ENCODE data around the gene TSC2.
"Not testable (repeated sequence)": the region's sequence is repeated elsewhere in the genome, so short reads cannot be mapped to it uniquely, and the experiment has no call there.

TSC2 gene

GRCh38 chr16:2102471-2102870, 54.7 kb downstream of the TSC2 start:
- Histone ChIP-seq H3K27ac (ENCODE audit: low read length) (no peak overlapping the region), H3K4me2 (ENCODE audit: low read length) (no peak overlapping the region), H3K4me3 (ENCODE audit: low read length) (no peak overlapping the region), H2AFZ (ENCODE audit: low read depth, low read length) (no peak overlapping the region), H3K27me3 (ENCODE audit: low read depth, low read length) (no peaks in the 10 kb centered on the region), H4K20me1 (ENCODE audit: insufficient read depth, low read length) (no peaks in the 10 kb centered on the region), H3K4me1 (ENCODE audit: low read length) (no peaks in the 10 kb centered on the region), H3K9ac (ENCODE audit: low read length) (no peak overlapping the region), H3K36me3 (replicated peaks; ENCODE audit: low read depth, low read length) (no peaks in the 10 kb centered on the region), H3K9me3 (ENCODE audit: insufficient read depth, low read length) (no peaks in the 10 kb centered on the region), H3K79me2 (ENCODE audit: low read length) (no peaks in the 10 kb centered on the region)
- no peak for TF ChIP-seq EZH2phosphoT487 (IDR thresholded peaks at IDR 0.05; ENCODE audit: low read depth)
- no peak for TF ChIP-seq CTCF (IDR thresholded peaks at IDR 0.05; ENCODE audit: low read depth, low read length)

- not testable (repeated sequence) for H3K27ac ChIP-seq (ENCODE audit: low read length); H3K27me3 ChIP-seq (ENCODE audit: low read depth, low read length); H3K9ac ChIP-seq (ENCODE audit: low read length); H3K4me3 ChIP-seq (ENCODE audit: low read length); H3K9me3 ChIP-seq (ENCODE audit: insufficient read depth, low read length); H3K36me3 ChIP-seq (replicated peaks; ENCODE audit: low read depth, low read length); H3K79me2 ChIP-seq (ENCODE audit: low read length); H3K4me2 ChIP-seq (ENCODE audit: low read length); H3K4me1 ChIP-seq (ENCODE audit: low read length); H4K20me1 ChIP-seq (ENCODE audit: insufficient read depth, low read length); H2AFZ ChIP-seq (ENCODE audit: low read depth, low read length)
Observed at GRCh38 chr16:2104464-2104863, 56.7 kb downstream of the TSC2 start.

GRCh38 chr16:2105291-2105690, 57.5 kb downstream of the TSC2 start:
- not testable (repeated sequence) for H3K9ac ChIP-seq (ENCODE audit: low read length); H3K79me2 ChIP-seq (ENCODE audit: low read length); H3K4me2 ChIP-seq (ENCODE audit: low read length); H3K4me1 ChIP-seq (ENCODE audit: low read length); H3K9me3 ChIP-seq (ENCODE audit: insufficient read depth, low read length); H3K27ac ChIP-seq (ENCODE audit: low read length); H2AFZ ChIP-seq (ENCODE audit: low read depth, low read length); H3K36me3 ChIP-seq (replicated peaks; ENCODE audit: low read depth, low read length); H3K4me3 ChIP-seq (ENCODE audit: low read length); H3K27me3 ChIP-seq (ENCODE audit: low read depth, low read length); H4K20me1 ChIP-seq (ENCODE audit: insufficient read depth, low read length)

GRCh38 chr16:2105769-2106168, 58.0 kb downstream of the TSC2 start:
- not testable (repeated sequence) for H3K79me2 ChIP-seq (ENCODE audit: low read length); H3K4me3 ChIP-seq (ENCODE audit: low read length); H3K27me3 ChIP-seq (ENCODE audit: low read depth, low read length); H2AFZ ChIP-seq (ENCODE audit: low read depth, low read length); H3K4me2 ChIP-seq (ENCODE audit: low read length); H3K9me3 ChIP-seq (ENCODE audit: insufficient read depth, low read length); H4K20me1 ChIP-seq (ENCODE audit: insufficient read depth, low read length); H3K4me1 ChIP-seq (ENCODE audit: low read length); H3K36me3 ChIP-seq (replicated peaks; ENCODE audit: low read depth, low read length); H3K9ac ChIP-seq (ENCODE audit: low read length); H3K27ac ChIP-seq (ENCODE audit: low read length)

- H3K9ac ChIP-seq (ENCODE audit: low read length); H4K20me1 ChIP-seq (ENCODE audit: insufficient read depth, low read length); H3K79me2 ChIP-seq (ENCODE audit: low read length); H3K27ac ChIP-seq (ENCODE audit: low read length); H2AFZ ChIP-seq (ENCODE audit: low read depth, low read length); H3K9me3 ChIP-seq (ENCODE audit: insufficient read depth, low read length); H3K4me1 ChIP-seq (ENCODE audit: low read length); H3K36me3 ChIP-seq (replicated peaks; ENCODE audit: low read depth, low read length); H3K27me3 ChIP-seq (ENCODE audit: low read depth, low read length); H3K4me3 ChIP-seq (ENCODE audit: low read length); H3K4me2 ChIP-seq (ENCODE audit: low read length): not testable (repeated sequence)
Observed at GRCh38 chr16:2106211-2106610, 58.4 kb downstream of the TSC2 start.

GRCh38 chr16:2107121-2107790, 59.5 kb downstream of the TSC2 start:
- H3K9me3 ChIP-seq (ENCODE audit: insufficient read depth, low read length); H3K4me1 ChIP-seq (ENCODE audit: low read length); H3K36me3 ChIP-seq (replicated peaks; ENCODE audit: low read depth, low read length); H2AFZ ChIP-seq (ENCODE audit: low read depth, low read length); H3K79me2 ChIP-seq (ENCODE audit: low read length); H3K4me3 ChIP-seq (ENCODE audit: low read length); H3K27ac ChIP-seq (ENCODE audit: low read length); H3K9ac ChIP-seq (ENCODE audit: low read length); H3K27me3 ChIP-seq (ENCODE audit: low read depth, low read length); H3K4me2 ChIP-seq (ENCODE audit: low read length); H4K20me1 ChIP-seq (ENCODE audit: insufficient read depth, low read length): not testable (repeated sequence)

GRCh38 chr16:2107791-2108125, 60.0 kb downstream of the TSC2 start:
- H3K79me2 ChIP-seq (ENCODE audit: low read length); H3K9me3 ChIP-seq (ENCODE audit: insufficient read depth, low read length); H4K20me1 ChIP-seq (ENCODE audit: insufficient read depth, low read length); H3K27ac ChIP-seq (ENCODE audit: low read length); H3K4me2 ChIP-seq (ENCODE audit: low read length); H3K4me1 ChIP-seq (ENCODE audit: low read length); H3K36me3 ChIP-seq (replicated peaks; ENCODE audit: low read depth, low read length); H3K9ac ChIP-seq (ENCODE audit: low read length); H3K27me3 ChIP-seq (ENCODE audit: low read depth, low read length); H3K4me3 ChIP-seq (ENCODE audit: low read length); H2AFZ ChIP-seq (ENCODE audit: low read depth, low read length): not testable (repeated sequence)

- H3K4me3 ChIP-seq (ENCODE audit: low read length); H3K4me2 ChIP-seq (ENCODE audit: low read length); H2AFZ ChIP-seq (ENCODE audit: low read depth, low read length); H4K20me1 ChIP-seq (ENCODE audit: insufficient read depth, low read length); H3K9me3 ChIP-seq (ENCODE audit: insufficient read depth, low read length); H3K27me3 ChIP-seq (ENCODE audit: low read depth, low read length); H3K4me1 ChIP-seq (ENCODE audit: low read length); H3K9ac ChIP-seq (ENCODE audit: low read length); H3K79me2 ChIP-seq (ENCODE audit: low read length); H3K36me3 ChIP-seq (replicated peaks; ENCODE audit: low read depth, low read length); H3K27ac ChIP-seq (ENCODE audit: low read length): not testable (repeated sequence)
Observed at GRCh38 chr16:2108446-2109270, 60.9 kb downstream of the TSC2 start.

- H3K27ac ChIP-seq (ENCODE audit: low read length); H3K36me3 ChIP-seq (replicated peaks; ENCODE audit: low read depth, low read length); H3K27me3 ChIP-seq (ENCODE audit: low read depth, low read length); H3K9ac ChIP-seq (ENCODE audit: low read length); H3K79me2 ChIP-seq (ENCODE audit: low read length); H3K9me3 ChIP-seq (ENCODE audit: insufficient read depth, low read length); H4K20me1 ChIP-seq (ENCODE audit: insufficient read depth, low read length); H3K4me3 ChIP-seq (ENCODE audit: low read length); H3K4me1 ChIP-seq (ENCODE audit: low read length); H2AFZ ChIP-seq (ENCODE audit: low read depth, low read length); H3K4me2 ChIP-seq (ENCODE audit: low read length): not testable (repeated sequence)
Observed at GRCh38 chr16:2109271-2109580, 61.4 kb downstream of the TSC2 start.

Measured in OCI-LY3 (cell line).